Daoy (cell line): ENCODE data around the gene SHC3. TPM values are rescaled to one million over a fixed set of nuclear protein-coding genes. Genes with fewer than 3 reads are reported as not detected.

Source experiments
- DNase-seq: peaks from one replicate; pipeline ENCODE4 v3.0.0-alpha.2; 2015; ENCODE audit warnings: low read depth
- total RNA-seq: library from RNA; depleted of rRNA; stranded (reverse); fragments of >200 nt; shearing (Covaris generic); gene quantifications from 2 replicates; pipeline ENCODE4 v1.2.3, GENCODE V29; 2014

Gene SHC3
- total RNA-seq, 1 experiment from 2014 or later, result 2.3 TPM

DNA sequence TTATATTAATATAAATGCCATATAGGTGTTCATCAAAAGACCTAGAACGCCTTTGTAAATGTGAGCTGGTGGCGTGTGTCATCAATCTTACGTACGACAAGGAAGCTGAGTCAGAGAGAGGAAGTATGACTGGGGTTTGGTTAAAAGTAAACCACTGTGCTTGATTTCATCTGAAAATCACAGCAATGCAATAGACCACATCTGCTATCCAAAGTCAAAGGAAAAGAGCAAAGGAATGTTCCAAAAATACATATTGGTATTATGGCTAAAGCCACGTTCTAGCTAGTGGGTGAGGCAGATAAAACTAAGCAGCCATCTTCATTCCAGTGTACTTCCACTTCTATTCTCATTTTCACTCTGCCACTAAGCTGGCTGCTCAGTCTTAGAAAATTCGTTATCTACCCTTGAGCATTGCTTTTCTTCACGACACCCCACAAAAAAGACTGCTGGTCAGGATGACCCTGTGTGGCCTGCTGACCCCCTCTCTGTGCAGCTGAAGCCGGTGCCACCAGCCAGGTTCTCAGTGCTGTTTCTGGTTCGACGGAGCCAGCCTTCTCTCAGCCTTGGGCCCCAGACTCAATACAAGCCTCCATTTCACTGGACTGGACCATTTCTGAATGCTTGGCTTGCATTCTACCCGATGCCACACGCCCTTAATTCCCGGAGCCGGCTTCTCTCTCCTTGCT lies 23.8 kb downstream of the SHC3 start:
- DNase-seq, result peak; percentile 88

DNA sequence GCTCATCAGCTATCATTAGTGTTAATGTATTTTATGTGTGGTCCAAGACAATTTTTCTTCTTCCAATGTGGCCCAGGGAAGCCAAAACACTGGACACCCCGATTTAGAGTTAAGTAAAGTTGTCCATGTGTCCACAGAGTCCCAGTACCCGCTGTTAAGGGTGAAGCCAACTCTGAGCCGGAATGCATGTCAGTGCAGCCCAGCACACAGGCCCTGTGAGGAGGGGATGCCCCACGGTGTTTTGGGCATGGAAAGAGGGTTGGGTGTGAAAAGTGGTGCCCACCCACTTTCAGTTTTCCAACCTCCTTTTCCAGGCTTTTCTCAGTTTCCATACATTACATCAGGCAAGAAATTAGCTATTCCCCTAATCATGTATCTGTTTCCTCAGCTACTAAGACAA lies 24.4 kb downstream of the SHC3 start:
- peak; percentile 38 for DNase-seq

DNA sequence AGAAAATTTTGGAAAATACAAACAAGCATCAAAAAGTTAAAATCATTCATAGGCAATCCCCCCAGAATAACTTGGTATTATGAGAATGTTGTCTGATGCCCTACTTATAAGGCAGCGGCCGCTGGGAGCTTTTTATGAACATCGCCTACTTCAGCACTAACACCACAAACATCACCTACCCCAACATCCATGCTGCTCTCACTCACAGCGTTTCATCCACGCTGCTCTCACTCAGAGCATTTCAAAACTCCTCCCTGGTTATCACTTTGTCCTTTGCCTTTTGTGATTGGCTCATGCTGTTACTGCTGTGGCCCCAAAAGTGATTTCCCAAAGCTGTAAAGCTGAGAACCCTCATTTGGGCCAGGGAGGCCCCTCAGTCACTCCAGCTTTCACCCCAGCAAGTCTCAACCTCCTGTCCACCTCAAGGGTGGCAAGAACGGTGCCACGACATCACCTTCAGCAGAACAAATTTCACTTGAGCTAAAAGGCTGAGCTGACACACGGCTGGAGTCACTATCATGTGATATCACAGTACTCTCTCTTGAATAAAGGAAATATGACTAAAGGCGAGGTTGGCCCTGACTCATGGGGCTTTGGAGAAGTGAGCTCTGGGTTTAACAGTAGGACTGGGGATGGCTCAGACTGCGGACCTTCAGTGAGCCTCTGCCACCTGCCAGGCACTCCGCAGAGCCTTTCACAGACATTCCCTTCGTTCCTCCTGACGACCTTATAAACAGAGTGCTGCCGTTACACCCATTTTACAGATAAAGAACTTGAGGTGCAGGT lies 25.2 kb downstream of the SHC3 start:
- peak; percentile 92 for DNase-seq

DNA sequence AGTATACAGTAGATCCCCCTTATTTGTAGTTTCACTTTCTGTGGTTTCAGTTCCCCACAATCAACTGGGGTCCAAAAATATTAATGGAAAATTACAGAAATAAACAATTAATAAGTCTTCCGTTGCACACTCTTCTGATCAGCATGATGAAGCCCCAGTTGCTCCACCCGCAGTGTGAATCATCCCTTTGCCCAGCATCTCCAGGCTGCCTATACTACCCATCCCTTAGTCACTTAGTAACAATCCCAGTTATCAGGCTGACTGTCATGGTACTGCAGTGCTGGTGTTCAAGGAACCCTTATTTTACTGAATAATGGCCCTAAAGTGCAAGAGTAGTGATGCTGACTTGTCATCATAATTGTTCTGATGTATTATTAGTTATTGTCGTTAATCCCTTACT lies 28.9 kb downstream of the SHC3 start:
- DNase-seq, result peak; percentile 71

DNA sequence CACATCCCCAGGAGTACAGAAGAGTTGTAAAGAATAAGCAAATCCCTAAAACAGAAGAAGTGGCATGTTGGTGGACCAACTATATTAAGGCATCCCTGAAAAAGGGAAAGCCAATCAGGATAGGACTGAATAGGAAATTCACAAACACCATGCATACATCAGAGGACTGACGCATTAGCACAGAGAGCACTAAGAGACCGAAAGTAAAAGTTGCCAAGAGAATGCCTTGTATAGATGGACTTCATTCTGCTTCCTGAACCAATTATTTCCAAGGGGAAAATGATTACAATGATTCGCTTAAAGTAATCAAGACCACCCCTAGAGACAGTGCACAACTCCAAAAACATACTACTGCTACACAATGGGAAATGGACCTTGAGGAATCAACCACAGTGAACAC lies 33.5 kb downstream of the SHC3 start:
- no peak for DNase-seq

DNA sequence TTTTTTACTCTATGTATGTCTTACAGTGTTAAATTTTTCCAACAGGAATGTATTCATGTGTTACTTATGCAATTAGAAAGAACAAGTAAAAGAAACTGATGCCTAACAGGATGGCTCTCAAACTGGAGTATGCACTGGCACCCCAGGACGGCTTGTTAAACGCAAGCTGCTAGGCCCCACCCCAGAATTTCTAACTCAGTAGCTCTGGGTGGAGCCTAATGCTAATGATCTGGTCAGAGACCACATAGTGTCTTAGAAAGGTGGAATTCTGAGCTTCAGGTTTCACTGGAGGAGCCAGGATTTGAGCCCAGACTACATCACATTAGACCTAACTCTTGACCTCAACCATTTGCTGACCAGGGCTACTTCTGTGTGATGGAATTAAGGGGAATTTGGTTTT lies 34.4 kb downstream of the SHC3 start:
- no peak for DNase-seq

DNA sequence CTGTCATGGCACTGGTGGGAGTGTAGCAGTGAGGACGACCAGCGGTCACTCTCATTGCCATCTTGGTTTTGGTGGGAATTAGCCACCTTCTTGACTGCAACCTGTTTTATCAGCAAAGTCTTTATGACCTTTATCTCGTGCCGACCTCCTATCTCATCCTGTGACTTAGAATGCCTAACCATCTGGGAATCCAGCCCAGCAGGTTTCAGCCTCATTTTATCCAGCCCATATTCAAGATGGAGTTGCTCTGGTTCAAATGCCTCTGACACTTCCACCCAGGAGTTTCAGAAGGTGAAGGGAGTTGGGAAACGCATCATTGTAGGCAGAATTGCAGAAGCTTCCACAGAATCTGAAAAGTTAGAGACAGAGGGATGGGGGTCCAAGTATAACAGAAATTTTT lies 35.4 kb downstream of the SHC3 start:
- no peak for DNase-seq

DNA sequence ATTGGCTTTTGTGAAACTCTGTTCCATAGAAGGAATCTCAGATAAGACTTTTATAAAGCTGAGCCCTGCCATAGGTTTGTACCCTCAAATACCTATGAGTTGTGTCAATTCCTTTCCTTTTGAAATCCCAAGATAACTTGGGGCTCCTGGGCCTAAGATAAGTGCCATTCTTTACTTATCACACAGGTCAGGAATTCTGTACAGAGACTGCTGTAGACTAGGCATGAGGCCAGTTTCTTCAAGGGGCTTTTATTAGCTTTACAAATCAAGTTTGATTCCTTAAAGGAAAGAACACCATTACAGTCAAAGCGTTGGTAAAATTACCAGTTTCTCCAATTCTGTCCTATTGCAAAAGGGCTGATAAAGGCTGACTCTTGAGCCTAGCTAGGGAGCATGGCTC lies 39.2 kb downstream of the SHC3 start:
- peak; percentile 29 for DNase-seq

DNA sequence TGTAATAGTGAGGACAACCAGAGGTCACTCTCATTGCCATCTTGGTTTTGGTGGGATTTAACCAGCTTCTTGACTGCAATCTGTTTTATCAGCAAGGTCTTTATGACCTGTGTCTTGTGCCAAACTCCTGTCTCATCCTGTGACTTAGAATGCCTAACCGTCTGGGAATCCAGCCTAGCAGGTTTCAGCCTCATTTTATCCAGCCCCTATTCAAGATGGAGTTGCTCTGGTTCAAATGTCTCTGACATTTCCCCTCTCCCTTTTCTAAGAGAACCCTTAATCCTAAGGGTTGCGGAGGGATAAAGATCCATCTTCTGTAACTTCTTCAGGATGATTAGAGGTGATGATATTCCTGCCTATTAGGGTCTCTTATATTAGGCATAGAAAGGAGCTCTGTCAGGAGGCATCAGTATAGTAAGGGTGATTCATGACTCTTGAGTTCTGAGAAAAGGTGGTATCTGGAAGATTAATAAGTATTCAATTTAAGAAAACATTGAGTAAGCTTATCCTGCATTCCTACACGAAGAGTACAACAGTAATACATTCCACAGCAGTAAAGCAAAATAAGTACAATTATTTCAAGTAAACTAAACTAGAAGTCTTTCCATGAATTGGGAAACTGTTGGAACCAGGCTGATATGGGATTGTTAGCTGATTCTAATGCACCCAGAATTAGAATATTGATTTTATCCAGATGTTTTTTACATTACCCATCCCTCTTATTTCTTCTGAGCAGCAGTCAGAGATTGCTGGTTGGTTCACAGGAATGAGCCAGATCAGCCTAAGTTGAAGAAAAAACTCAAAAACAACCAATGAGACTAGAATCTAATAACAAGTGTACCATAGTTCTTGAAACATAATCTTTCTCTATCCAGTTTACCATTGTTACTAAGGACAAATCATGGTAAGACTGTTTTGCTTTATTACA lies 39.9 kb downstream of the SHC3 start:
- peak; percentile 67 for DNase-seq

DNA sequence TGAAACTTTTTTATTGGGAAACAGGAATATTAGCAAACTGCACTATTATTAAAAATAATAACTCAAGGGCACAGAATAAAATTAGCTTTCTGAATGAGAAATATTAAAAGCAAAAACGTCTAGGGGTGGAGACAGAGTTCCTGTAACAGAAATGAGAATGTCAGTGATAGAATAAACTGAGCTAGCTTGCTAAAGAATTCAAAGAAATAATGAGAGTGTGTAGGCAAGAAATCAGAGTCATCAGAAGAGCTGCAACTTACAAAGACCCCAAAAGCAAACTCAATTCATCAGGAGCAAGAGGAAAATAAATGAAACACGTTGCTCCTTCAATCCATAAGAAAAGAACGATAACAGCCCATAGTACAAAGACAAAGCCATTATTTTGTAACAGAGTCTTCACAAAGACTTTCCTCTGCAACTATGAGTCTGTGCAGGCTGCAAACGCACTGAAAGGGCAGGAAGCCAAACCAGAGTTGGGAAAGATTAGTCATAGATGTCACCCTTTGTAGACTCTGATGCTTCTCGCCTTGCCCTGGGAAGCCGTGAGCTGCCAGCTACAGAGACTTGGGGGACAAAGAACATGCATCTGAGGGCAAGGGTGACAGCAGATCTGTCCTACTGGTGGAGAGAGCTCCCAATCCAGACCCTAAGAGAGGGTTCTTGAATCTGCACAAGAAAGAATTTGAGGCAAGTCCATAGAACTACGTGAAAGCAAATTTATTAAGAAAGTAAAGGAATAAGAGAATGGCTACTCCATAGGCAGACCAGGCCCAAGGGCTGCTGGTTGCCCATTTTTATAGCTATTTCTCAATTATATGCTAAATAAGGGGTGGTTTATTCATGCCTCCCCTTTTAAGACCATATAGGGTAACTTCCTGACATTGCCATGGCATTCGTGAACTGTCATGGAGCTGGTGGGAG lies 40.8 kb downstream of the SHC3 start:
- DNase-seq, result peak; percentile 92

DNA sequence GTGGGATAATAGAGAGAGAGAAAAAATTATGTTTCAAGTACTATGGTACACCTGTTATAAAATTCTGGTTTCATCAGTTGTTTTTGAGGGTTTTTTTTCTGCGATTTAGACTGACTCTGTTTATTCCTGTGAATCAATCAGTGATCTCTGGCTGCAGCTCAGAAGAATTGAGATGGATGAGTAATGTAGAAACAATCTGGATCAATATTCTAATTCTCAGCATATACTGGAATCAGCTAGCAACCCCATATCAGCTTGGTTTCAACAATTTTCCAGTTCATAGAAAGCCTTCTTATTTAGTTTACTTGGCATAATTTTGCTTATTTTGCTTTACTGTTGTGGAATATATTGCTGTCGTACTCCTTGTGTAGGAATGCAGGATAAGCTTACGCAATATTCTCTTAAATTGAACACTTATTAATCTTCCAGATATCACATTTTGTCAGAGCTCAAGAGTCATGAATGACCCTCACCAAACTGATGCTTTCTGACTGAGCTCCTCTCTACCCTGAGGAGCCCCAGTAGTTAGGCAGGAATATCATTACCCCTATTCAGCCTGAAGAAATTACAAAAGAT lies 42.9 kb downstream of the SHC3 start:
- DNase-seq, result no peak

DNA sequence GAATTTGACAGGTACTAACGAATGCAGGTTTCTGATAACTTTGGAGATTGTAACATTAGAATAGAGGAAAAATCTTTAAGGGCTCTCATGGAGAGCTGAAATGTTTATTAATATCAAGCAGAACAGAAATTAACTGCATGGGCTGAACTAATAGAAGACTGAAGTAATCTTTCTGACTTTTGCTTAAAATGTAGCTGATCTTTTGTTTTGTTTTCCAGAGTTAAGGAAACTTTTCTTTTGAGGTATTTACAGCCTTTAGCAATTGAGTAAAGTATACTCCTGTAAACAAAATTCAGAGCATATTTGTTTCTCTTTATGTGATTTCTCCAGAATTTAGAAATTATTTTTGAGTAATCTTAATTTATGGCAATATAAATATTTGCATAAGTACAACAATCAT lies 43.9 kb downstream of the SHC3 start:
- no peak for DNase-seq

DNA sequence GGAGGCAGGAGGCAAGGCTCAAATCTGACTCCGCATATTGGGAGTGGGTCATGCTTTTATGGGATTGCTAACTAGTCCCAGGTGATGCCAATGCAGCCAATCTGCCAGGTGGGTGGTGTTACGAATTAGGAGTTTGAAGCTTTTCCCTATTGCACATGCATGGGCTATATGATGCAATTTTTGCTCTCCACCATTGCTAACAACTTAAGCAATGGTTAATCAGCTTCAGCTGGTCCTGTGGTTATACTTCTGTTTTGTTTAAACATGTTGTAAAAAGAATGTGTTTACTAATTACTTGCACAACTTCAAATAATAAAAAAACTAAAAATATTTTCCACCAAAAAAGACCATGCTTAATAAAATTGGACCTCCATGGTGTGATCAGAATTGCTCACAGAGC lies 55.7 kb downstream of the SHC3 start:
- no peak for DNase-seq

DNA sequence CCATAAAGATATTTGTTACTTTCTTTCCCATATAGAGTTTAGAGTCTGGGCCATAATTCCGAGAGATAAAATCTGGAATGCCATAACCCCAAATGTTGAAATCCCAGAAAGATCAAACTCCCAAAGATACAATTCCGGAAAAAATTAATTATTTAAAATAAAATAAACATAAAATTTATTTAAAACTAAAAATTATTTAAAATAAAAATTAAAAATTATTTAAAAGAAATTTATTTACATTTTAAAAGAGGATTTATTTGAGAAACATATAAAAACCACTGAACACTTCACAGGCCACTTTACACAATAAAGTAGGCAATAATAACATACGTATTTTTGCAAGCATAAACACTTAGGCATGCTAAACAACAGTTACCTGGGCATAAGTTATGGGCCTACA lies 57.9 kb downstream of the SHC3 start:
- DNase-seq, result no peak

DNA sequence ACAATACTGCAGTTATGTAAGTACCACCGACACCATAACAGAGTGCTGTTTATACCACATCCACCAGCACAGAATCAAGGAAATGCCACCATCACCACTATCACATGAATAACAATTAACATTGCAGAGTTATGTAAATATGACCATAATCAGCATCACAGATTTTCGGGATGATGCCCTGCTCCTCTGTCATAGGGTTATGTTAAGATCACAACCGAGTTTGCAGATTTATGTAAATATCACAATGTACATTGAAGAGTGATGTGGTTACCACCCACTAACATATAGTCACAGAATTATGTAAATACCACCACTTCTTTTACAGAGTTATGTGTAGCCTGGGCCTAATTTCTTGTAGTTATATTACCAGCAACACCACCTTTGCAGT lies 61.8 kb downstream of the SHC3 start:
- DNase-seq, result no peak

DNA sequence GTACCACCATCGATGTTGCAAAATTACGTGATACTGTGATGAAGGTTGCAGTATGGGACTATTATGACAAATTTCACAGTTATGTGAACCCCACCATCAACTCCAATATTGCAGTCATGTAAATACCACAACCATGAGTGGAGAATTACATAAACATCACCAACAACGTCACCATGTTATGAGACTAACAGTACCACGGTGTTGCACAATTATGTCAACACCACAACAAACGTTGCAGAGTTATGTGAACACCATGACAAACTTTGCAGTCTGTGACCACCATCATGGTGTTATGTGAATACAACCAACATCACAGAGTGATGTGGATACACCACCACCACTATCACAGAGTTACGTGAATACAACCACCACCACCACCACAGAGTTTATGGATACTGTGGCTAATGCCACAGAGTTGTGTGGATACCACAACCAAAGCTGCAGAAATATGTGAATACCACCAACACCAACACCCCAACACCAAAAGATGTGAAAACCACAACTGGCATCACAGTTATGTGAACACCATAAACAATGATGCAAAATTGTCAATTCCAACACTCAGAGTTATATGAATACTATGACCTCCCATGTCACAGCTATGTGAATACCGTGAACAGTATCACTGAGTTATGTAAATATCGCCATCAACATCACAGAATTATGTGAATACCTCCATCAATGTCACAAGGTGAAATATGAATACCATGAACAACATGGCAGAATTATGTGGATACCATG lies 62.4 kb downstream of the SHC3 start:
- peak; percentile 18 for DNase-seq

DNA sequence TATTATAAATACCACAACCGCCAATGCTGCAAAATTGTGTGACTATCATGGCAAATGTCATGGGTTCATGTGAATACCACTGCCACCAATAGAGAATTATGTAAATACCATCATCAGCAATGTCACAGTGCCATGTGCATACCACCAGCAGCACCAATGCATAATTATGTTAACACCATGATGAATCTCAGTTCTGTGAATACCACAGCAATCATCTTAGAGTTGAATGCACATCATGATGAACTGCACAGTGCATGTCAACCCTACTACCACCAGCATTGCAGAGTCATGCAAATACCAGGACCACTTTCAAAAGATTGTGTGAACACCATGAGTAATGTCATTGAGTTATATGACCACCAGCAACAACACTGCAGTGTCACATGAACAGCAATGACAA lies 63.2 kb downstream of the SHC3 start:
- no peak for DNase-seq

DNA sequence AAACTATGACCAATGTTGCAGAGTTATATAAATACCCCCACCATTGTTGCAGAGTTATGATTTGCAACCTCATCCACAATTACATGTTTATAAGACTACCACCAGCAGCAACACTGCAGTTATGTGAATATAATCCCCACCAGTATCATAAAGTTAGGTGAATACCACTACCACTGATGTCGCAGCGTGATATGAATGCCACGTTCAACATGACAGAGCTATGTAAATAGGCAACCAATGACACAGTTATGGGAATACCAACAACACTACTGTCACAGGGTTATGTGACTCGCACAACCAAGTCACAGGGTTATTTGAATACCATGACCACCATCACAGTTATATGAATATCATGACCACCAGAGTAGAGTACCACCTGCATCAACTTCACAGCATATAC lies 63.9 kb downstream of the SHC3 start:
- no peak for DNase-seq

DNA sequence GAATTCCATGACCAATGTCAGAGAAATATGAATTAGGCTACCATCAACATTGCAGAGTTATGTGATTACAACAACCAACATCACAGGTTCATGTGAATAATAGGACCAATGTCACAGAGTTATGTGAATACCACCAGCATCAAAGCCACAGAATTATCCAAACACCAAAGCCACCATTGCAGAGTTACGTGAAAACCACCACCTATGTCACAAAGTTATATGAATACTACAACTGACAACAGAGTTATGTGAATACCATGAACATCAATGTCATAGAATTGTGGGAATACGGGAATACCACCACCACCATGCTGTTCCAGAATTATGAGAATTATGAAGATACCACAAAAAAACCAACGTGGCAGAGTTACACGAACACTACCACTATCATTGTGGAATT lies 64.8 kb downstream of the SHC3 start:
- DNase-seq, result no peak

DNA sequence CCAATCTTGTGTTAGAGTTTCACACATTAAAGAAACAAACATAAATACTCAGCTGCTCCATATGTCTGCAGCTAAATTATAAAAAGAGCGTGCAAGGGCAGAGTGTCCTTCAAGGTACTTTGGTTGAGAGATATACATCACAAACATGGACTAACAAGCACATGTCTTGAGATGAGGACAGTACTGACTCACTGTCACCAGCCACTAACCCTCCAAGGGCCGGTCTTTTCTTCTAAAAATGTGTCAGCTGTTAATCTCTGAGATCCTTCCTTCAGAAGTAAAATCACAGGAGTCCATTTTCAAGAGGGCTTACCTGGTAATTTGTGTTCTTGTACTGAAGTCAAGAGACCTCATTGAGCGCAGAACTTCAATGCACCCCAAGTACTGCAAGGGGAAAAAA lies 66.4 kb downstream of the SHC3 start:
- DNase-seq, result no peak
